ENCODE data around the gene SWSAP1.

SWSAP1 gene

DNA sequence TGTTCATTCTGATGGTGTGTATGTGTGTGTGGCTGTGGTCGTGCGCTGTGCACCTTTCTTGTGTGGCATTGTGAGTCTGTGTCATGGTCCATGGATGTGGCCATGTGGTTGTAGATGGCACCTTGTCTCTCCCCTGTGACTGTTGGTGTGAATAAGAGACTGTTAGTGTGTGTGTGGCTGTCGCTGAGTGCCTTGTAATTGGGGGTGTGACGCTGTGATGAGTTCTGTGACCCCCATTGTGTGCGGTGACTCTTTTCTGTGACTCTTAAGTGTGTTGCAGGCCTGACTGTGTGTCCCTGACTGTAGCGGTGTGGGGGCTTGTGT is 18.4 kb upstream of the SWSAP1 start:
- Histone ChIP-seq H3K9me3 (ENCODE audit: insufficient read depth, low read depth, low read length) (peaks cover 3% of the 10 kb centered on the region), H4K8ac (ENCODE audit: low read depth, low read length) (no peak overlapping the region), H2AFZ (ENCODE audit: insufficient read depth, low read length, poor library complexity) (no peak overlapping the region), H2AK5ac (ENCODE audit: low read length) (no peak overlapping the region), H3K9ac (ENCODE audit: low read length) (no peak overlapping the region), H4K91ac (ENCODE audit: low read depth, low read length) (no peak overlapping the region), H3K4me1 (ENCODE audit: control insufficient read depth in 1 of 2, insufficient read depth in 2 of 2, low read length in 2 of 2) (peaks cover 0 to 7% of the 10 kb centered on the region in 2 experiments), H2BK5ac (ENCODE audit: low read depth, low read length, poor library complexity) (no peak overlapping the region), H4K12ac (ENCODE audit: low read depth, low read length) (no peak overlapping the region), H3K79me2 (ENCODE audit: control insufficient read depth, insufficient read depth, low read length, poor library complexity) (no peaks in the 10 kb centered on the region), H3K27ac (ENCODE audit: low read depth, low read length) (no peak overlapping the region), H3K4me2 (ENCODE audit: low read length) (peak overlapping the region; percentile 18), H3K18ac (ENCODE audit: low read length) (no peak overlapping the region), H2BK12ac (ENCODE audit: low read length) (no peak overlapping the region), H3K4me3 (ENCODE audit: low read depth, low read length) (peak overlapping the region; percentile 43), H3K79me1 (ENCODE audit: low read length) (no peaks in the 10 kb centered on the region), H2BK120ac (ENCODE audit: insufficient read depth, low read length, poor library complexity) (no peak overlapping the region), H3K4ac (ENCODE audit: low read depth, low read length) (no peak overlapping the region), H3K27me3 (ENCODE audit: insufficient read depth, low read length) (no peaks in the 10 kb centered on the region), H3K14ac (ENCODE audit: low read length) (no peak overlapping the region), H3K36me3 (ENCODE audit: control insufficient read depth in 1 of 2, insufficient read depth in 2 of 2, low read length in 2 of 2) (no peaks in the 10 kb centered on the region), H3K23ac (ENCODE audit: low read length) (no peak overlapping the region)
- DNase-seq, result no peak
- WGBS (ENCODE audit: extremely low coverage, insufficient coverage, insufficient read length), result no CpG with 5 or more reads among the region's 6 CpGs

DNA sequence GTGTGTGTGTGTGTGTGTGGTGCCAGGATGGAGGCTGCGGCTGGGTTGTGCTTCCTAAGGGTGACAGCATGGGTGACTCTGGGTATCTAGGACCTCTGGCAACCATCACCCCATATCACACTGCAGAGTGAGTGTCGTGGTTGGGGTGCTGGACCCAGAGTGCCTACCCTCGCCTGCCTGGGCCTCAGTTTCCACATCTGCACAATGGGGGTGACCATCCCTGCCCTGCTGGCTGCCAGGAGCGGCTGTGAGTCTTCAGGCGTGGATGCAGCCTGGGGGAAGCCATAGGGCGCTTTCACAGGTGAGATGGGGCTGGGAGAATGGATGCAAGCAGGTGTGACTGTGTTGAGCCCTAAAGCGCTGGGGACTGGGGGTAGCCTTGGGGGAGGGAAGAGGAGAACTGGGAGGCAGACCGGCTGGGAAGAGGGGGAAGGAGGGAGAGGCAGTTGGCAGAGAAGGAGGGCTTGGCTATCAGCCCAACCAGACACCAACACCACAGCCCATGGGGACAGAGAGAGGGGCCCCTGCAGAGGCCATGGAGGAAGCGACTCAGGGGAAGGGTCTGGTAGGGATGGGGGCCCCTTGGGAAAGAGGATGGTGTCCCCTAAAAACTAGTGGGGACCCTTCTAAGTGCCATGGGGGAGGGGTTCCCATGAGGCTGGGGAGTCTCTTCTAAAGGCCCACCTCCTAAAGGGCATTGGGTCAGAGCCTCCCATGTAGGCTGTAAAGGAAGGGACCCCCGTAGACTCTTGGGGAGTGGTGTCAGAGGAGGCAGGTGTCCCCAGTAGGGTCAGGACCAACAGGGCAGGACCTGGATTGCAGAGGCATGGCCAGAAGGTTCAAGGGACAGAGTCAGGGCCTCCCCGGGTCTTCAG is 17.6 kb upstream of the SWSAP1 start:
- Histone ChIP-seq H4K8ac (ENCODE audit: low read depth, low read length) (no peak overlapping the region), H2AK5ac (ENCODE audit: low read length) (no peak overlapping the region), H2BK5ac (ENCODE audit: low read depth, low read length, poor library complexity) (no peak overlapping the region), H3K36me3 (ENCODE audit: control insufficient read depth in 1 of 2, insufficient read depth in 2 of 2, low read length in 2 of 2) (no peaks in the 10 kb centered on the region), H3K27me3 (ENCODE audit: insufficient read depth, low read length) (no peaks in the 10 kb centered on the region), H2BK120ac (ENCODE audit: insufficient read depth, low read length, poor library complexity) (no peak overlapping the region), H3K79me2 (ENCODE audit: control insufficient read depth, insufficient read depth, low read length, poor library complexity) (no peaks in the 10 kb centered on the region), H3K23ac (ENCODE audit: low read length) (no peak overlapping the region), H3K27ac (ENCODE audit: low read depth, low read length) (no peak overlapping the region), H4K91ac (ENCODE audit: low read depth, low read length) (no peak overlapping the region), H4K12ac (ENCODE audit: low read depth, low read length) (no peak overlapping the region), H3K4me1 (ENCODE audit: control insufficient read depth in 1 of 2, insufficient read depth in 2 of 2, low read length in 2 of 2) (peaks cover 0 to 10% of the 10 kb centered on the region in 2 experiments), H3K4me3 (ENCODE audit: low read depth, low read length) (peak overlapping the region; percentile 3), H3K79me1 (ENCODE audit: low read length) (no peaks in the 10 kb centered on the region), H3K4me2 (ENCODE audit: low read length) (no peak overlapping the region), H3K18ac (ENCODE audit: low read length) (no peak overlapping the region), H3K14ac (ENCODE audit: low read length) (no peak overlapping the region), H2BK12ac (ENCODE audit: low read length) (no peak overlapping the region), H2AFZ (ENCODE audit: insufficient read depth, low read length, poor library complexity) (no peak overlapping the region), H3K9ac (ENCODE audit: low read length) (no peak overlapping the region), H3K9me3 (ENCODE audit: insufficient read depth, low read depth, low read length) (peaks cover 5% of the 10 kb centered on the region), H3K4ac (ENCODE audit: low read depth, low read length) (no peak overlapping the region)
- DNase-seq, result no peak
- no CpG with 5 or more reads among the region's 11 CpGs for WGBS (ENCODE audit: extremely low coverage, insufficient coverage, insufficient read length)

DNA sequence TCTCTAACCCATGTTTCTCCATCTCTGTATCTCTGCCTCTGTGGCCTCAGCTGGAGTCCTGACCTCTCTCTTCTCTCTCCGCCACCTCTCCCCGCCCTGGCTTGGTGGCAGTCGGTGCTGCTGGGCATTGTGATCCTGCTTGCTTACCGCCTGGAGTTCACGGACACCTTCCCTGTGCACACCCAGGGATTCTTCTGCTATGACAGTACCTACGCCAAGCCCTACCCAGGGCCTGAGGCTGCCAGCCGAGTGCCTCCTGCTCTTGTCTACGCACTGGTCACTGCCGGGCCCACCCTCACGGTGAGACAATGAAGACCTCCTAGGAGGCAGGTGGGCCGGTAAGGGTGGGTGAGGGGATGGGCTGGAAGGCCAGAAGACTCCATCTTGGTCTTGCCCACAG is 15.0 kb upstream of the SWSAP1 start:
- H2BK12ac ChIP-seq (ENCODE audit: low read length), result no peak overlapping the region
- no peak overlapping the region for H3K9ac ChIP-seq (ENCODE audit: low read length)
- H3K23ac ChIP-seq (ENCODE audit: low read length), result no peak overlapping the region
- no peak overlapping the region for H2AK5ac ChIP-seq (ENCODE audit: low read length)
- H2BK120ac ChIP-seq (ENCODE audit: insufficient read depth, low read length, poor library complexity), result no peak overlapping the region
- H3K79me1 ChIP-seq (ENCODE audit: low read length), result no peaks in the 10 kb centered on the region
- no CpG with 5 or more reads among the region's 11 CpGs for WGBS (ENCODE audit: extremely low coverage, insufficient coverage, insufficient read length)
- no peaks in the 10 kb centered on the region for H3K79me2 ChIP-seq (ENCODE audit: control insufficient read depth, insufficient read depth, low read length, poor library complexity)
- peaks cover 5% of the 10 kb centered on the region for H3K9me3 ChIP-seq (ENCODE audit: insufficient read depth, low read depth, low read length)
- H4K12ac ChIP-seq (ENCODE audit: low read depth, low read length), result no peak overlapping the region
- H2AFZ ChIP-seq (ENCODE audit: insufficient read depth, low read length, poor library complexity), result no peak overlapping the region
- no peaks in the 10 kb centered on the region for H3K27me3 ChIP-seq (ENCODE audit: insufficient read depth, low read length)
- H3K4ac ChIP-seq (ENCODE audit: low read depth, low read length), result no peak overlapping the region
- H3K36me3 ChIP-seq (ENCODE audit: control insufficient read depth in 1 of 2, insufficient read depth in 2 of 2, low read length in 2 of 2), result no peaks in the 10 kb centered on the region
- no peak overlapping the region for H3K14ac ChIP-seq (ENCODE audit: low read length)
- H4K8ac ChIP-seq (ENCODE audit: low read depth, low read length), result no peak overlapping the region
- H2BK5ac ChIP-seq (ENCODE audit: low read depth, low read length, poor library complexity), result no peak overlapping the region
- H3K18ac ChIP-seq (ENCODE audit: low read length), result no peak overlapping the region
- no peak for DNase-seq
- H3K27ac ChIP-seq (ENCODE audit: low read depth, low read length), result no peak overlapping the region
- no peak overlapping the region for H4K91ac ChIP-seq (ENCODE audit: low read depth, low read length)
- no peak overlapping the region for H3K4me3 ChIP-seq (ENCODE audit: low read depth, low read length)
- peaks cover 0 to 10% of the 10 kb centered on the region in 2 experiments for H3K4me1 ChIP-seq (ENCODE audit: control insufficient read depth in 1 of 2, insufficient read depth in 2 of 2, low read length in 2 of 2)
- H3K4me2 ChIP-seq (ENCODE audit: low read length), result no peak overlapping the region

DNA sequence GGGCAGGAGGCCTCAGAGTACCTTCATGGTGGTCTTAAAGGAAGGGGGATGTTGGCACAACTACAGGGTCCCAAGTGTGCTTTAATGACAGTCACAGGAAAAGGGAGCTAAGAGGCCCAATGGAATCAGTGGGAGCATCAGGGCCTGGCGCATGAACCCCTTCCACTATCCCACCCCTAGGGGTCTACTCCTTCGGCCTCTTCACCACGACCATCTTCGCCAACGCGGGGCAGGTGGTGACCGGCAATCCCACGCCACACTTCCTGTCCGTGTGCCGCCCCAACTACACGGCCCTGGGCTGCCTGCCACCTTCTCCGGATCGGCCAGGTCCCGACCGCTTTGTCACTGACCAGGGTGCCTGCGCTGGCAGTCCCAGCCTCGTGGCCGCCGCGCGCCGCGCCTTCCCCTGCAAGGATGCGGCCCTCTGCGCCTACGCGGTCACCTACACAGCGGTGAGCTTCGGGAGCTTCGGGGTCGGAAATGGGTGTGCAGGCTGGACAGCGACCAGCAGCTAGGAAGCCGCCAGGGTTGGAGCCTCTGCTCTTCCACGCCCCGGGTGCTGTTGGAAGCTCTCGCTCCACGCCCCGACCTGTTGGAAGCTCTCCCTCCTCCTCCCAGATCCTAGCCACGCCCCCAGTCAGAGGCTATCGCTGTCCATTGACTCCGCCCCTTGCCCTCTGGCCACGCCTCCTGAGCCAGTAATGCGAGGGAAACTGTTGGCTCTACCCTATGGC is 13.3 kb upstream of the SWSAP1 start:
- H4K91ac ChIP-seq (ENCODE audit: low read depth, low read length), result no peak overlapping the region
- no peak overlapping the region for H2AFZ ChIP-seq (ENCODE audit: insufficient read depth, low read length, poor library complexity)
- H3K14ac ChIP-seq (ENCODE audit: low read length), result no peak overlapping the region
- H3K4ac ChIP-seq (ENCODE audit: low read depth, low read length), result no peak overlapping the region
- H3K4me2 ChIP-seq (ENCODE audit: low read length), result peak overlapping the region; percentile 24
- H2BK12ac ChIP-seq (ENCODE audit: low read length), result no peak overlapping the region
- no peak overlapping the region for H3K23ac ChIP-seq (ENCODE audit: low read length)
- H4K8ac ChIP-seq (ENCODE audit: low read depth, low read length), result no peak overlapping the region
- DNase-seq, result peak; percentile 84 to 88
- WGBS (ENCODE audit: extremely low coverage, insufficient coverage, insufficient read length), result no CpG with 5 or more reads among the region's 43 CpGs
- no peaks in the 10 kb centered on the region for H3K79me1 ChIP-seq (ENCODE audit: low read length)
- peaks cover 0 to 4% of the 10 kb centered on the region in 2 experiments for H3K4me1 ChIP-seq (ENCODE audit: control insufficient read depth in 1 of 2, insufficient read depth in 2 of 2, low read length in 2 of 2)
- no peak overlapping the region for H2BK5ac ChIP-seq (ENCODE audit: low read depth, low read length, poor library complexity)
- H3K4me3 ChIP-seq (ENCODE audit: low read depth, low read length), result peak overlapping the region; percentile 42
- H3K36me3 ChIP-seq (ENCODE audit: control insufficient read depth in 1 of 2, insufficient read depth in 2 of 2, low read length in 2 of 2), result no peaks in the 10 kb centered on the region
- H3K18ac ChIP-seq (ENCODE audit: low read length), result no peak overlapping the region
- no peak overlapping the region for H2BK120ac ChIP-seq (ENCODE audit: insufficient read depth, low read length, poor library complexity)
- no peak overlapping the region for H3K27ac ChIP-seq (ENCODE audit: low read depth, low read length)
- no peaks in the 10 kb centered on the region for H3K27me3 ChIP-seq (ENCODE audit: insufficient read depth, low read length)
- no peaks in the 10 kb centered on the region for H3K79me2 ChIP-seq (ENCODE audit: control insufficient read depth, insufficient read depth, low read length, poor library complexity)
- H3K9me3 ChIP-seq (ENCODE audit: insufficient read depth, low read depth, low read length), result peaks cover 5% of the 10 kb centered on the region
- H4K12ac ChIP-seq (ENCODE audit: low read depth, low read length), result no peak overlapping the region
- no peak overlapping the region for H2AK5ac ChIP-seq (ENCODE audit: low read length)
- no peak overlapping the region for H3K9ac ChIP-seq (ENCODE audit: low read length)

Data from trophoblast cell (in vitro differentiated cells and primary cell).